Right lobe of liver (tissue), 4 donors: ENCODE data around the gene TRHDE.

Experiments used
- CTCF ChIP-seq, 4 donors: fragments of 200-600 bp in 3 of 4; fragments of 450-650 bp in 1 of 4; IDR thresholded peaks; one replicate each; pipeline versions ENCODE4 v1.5.1 to v1.8.0; 2016 to 2022; ENCODE audit warnings: antibody characterized with exemption in 4 of 4, mild to moderate bottlenecking in 2 of 4
- POLR2A ChIP-seq: fragments of 450-650 bp; IDR thresholded peaks from one replicate; pipeline ENCODE4 v1.6.1; 2017; ENCODE audit warnings: antibody characterized with exemption, mild to moderate bottlenecking
- donor health status: DM: no; HTN: no; CAD: no.
- donor health status: DM: no; HTN: no; CAD: no.
- donor health status: DM: no; HTN: yes; CAD: no.

- TF ChIP-seq CTCF (IDR thresholded peaks at IDR 0.05) = peak; percentile 34 to 57 (median 47)
- TF ChIP-seq POLR2A = no peak
Measured at GRCh38 chr12:72264548-72265175, 7.5 kb upstream of the TRHDE start.
